GM19043 (cell line): ENCODE data around the gene GARRE1.
"Not testable (repeated sequence)": the region's sequence is repeated elsewhere in the genome, so short reads cannot be mapped to it uniquely, and the experiment has no call there.

Experiments
- ATAC-seq: cut with Tn5 transposase; IDR thresholded peaks from one replicate; pipeline ENCODE4 v1.9.1; 2021; ENCODE audit warnings: low read depth; ENCODE audit not compliant: unreplicated experiment

GARRE1 gene

DNA sequence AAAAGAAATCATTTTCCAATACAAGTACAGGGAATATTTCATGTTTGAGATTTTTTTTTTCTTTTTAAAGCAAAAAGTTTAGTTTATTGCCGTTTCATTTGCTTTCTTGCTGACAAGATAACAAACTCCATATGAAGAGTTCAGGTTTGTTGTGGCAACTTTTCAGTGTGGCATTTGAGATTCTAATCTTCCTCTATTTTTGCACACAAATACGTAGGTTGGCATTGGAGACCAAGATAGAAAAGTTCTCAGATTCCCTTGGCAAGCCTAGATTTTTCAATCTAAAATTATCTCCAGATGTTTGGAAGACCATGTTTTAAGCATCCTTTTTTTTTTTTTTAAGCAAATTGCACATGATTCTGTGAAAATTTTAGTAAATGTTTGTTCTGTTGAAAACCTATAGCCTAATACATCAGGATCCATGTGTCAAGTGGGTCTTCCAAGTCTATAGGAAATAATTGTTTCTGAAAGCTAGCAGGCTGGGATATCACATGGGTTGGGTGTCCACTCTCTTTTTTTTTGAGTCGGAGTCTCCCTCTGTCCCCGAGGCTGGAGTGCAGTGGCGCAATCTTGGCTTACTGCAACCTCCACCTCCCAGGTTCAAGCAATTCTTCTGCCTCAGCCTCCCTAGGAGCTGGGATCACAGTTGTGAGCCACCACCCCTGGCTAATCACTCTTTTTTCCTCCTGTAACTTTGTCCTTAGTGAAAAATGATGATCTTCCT lies 2.6 kb downstream of the GARRE1 start:
- no peak for ATAC-seq

DNA sequence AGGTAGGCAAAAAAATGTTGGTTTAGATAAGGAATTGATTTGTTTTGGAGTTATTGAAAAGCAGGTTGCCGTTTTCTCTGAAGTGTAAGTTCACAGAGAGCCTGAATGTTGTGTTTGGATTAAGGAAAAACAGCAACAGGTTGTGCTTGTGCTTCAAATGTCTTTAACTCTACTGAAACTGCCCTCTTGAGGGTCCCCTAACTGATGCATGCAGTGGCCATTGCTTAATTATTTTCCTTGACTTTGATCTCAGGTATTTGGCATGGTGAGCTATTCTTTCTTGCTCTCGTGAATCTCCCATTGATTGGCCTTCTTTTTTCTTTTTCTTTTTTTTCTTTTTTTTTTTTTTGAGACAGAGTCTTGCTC lies 3.2 kb downstream of the GARRE1 start:
- ATAC-seq: no peak

DNA sequence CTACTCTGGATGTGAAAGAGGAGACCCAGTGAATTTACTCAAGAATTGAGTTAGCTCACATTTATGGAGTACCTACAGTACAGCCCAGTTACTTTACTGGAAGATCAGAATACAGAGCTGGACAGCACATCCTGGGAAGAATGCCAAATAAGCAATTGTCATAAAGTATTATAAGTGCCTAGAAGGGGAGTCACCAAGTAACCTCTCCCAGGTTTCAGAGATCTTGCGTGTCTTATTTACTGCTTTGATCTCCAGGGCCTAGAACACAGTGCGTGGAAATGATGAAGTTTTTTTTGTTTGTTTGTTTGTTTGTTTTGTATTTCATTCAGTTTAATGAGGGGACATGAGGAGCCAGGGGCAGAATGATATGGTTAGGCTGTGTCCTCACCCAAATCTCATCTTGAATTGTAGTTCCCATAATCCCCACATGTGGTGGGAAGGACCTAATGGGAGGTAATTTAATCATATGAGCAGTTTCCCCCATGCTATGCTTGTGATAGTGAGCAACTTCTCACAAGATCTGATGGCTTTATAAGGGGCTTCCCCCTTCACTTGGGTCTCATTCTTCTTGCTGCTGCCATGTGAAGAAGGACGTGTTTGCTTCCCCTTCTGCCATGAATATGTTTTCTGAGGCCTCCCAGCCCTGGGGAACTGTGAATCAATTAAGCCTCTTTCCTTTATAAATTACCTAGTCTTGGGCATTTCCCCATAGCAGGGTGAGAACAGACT lies 5.2 kb downstream of the GARRE1 start:
- no peak for ATAC-seq

DNA sequence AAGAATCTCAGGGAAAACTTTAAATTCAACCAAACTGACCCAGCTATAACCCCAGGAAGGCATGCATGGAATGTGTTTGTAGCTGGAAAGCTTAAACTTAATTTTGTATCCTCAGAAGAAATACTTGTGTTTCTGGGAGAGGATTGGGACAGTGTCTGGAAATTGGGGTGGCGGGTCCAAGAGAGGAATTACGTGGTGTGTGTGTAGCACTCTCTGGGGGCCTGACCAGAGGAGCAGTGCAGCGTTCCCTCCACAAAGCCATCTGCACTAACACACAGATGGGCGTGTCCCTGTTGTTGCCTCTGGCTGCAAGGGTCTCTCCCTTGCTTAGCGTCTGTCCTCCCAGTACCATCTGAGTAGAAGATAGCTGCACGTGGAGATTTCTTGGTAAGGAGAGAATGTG lies 6.4 kb downstream of the GARRE1 start:
- no peak for ATAC-seq

DNA sequence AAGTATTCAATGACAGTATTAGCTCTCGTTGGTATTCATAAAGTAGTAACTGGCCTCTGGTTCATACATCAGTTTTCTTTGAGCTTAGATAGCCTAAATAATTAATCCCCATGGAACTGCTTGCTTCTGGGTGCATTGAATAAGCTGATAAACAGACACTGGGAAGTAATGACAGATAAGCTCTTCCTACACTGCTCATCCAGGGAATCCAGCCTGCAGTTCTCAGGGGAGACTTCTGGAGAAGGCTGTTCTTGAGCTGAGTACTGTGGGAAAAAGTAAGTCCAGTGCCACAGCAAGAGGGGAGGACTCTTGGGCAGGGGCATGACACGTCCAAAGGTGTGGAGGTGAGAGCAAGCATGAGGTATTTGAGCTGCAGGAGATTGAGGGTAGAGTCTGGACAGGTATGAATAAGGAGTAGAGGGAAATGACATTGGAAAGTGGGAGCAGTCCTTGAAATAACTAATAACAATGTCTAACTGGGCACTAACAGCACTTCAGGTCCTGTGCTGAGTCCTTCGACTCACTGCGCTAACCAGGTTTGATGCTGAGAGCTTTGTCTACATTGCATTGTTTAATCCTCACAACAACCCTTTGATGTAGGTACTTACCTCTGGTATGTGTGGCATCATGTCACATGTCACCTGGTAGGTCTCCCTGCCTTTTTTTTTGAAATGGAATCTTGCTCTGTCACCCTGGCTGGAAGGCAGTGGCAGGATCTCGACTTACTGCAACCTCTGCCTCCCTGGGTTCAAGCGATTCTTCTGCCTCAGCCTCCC lies 7.2 kb downstream of the GARRE1 start:
- ATAC-seq: no peak

DNA sequence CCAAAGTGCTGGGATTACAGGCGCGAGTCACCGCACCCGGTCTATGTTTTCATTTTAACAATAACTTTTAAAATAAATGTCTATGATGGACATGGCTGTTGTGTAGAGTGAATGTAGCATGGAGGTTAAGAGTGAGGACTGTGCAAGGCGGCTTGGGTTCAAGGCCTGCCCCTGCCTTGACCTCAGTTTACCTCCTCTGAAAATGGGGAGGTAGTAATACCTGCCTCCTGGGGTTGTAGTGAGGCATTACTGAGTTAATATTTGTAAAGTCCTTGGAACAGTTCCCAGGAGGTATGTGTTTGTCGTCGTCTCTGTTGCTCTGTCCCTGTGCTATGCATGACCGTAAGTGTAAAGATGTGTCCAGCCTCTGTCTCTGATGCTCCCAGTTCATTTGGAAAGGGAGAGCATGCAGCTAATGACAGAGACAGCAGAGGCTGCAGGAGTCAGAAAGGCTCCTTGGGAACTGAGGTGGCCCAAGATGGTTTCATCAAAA lies 9.4 kb downstream of the GARRE1 start:
- ATAC-seq: no peak

DNA sequence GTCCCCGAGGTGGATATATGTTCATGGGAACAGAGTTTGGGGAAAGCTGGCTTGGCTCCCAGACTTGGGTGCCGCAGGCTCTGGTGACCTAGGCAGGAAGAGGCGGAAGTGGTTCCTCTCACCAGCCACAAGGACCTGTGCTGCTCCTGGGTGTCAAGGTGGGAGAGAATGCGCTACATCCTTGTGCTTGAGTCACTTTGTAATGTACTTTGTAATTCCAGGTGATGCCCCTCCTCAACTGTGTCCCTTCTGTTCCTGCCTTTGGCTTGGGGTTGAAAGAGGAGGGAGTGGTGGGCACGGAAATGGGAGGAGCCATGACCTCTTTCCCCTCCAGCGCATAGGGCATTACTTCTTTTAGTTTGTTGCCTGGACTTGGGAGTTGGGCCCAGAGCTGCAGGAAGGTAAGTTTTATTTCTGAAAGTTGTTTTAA lies 10.9 kb downstream of the GARRE1 start:
- no peak for ATAC-seq

DNA sequence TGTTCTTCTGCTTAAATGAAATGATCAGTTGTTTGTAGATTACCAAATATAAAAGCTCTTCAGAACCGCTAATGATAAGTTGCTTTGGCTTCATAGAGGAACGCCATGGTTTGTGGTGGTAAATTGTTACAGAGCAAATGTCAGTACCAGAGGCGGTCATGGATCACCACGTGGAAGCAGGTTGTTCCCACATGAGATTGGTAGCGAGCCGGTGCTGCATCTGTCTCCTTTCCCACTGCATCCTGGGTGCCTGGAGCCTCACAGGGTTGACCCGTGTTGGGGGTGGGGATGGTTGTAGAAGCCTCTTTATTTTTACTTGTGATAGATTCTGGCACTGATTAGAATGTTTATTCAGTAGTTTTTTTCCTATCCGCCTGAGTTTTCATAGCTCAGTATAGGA lies 14.7 kb downstream of the GARRE1 start:
- no peak for ATAC-seq

DNA sequence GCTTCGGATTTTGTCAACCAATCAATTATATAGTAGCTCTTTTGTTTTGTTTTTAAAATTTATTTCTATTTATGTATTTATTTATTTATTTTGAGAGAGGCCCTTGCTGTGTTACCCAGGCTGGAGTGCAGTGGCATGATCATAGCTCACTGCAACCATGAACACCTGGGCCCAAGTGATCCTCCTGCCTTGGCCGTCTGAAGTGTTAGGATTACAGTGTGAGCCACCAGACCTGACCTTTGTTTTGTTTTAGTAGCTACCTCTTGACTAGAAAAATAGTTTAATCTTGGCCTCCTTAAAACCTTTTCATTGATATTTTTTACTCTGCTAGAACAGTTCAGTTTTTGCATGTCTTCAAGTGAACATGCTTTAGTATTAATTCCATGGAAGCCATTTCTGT lies 15.1 kb downstream of the GARRE1 start:
- no peak for ATAC-seq

DNA sequence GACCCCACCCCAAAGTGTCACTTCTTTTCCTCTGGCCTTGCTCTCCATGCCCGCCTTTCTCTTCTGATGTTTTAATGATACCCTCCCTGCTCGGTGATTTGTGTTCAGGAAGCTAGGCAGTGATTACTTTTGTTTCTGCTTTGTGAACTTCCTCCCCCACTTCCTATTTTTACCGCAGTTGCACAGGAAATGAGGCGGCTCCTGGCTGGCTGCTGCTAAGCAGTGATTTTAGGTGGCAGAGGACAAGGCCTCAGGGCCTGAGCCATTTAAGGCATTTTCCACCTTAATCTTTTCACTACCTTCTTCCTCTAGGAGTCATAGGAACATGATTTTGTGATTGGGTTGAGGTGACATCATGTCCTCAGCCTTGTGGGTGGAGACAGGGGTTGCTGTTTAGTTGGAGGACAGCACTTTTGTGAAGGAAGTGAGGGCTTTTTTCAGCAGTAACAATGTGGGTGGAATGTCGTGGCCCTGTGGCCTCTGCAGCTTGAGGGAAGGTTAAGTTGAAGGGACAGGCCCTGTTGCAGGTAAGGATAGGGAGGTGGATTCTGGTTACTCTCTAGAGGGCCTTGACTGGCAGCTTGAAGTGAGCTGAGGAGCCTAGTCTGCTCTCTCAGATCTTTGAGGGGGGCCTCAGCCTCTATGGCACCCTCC lies 15.7 kb downstream of the GARRE1 start:
- ATAC-seq: no peak

DNA sequence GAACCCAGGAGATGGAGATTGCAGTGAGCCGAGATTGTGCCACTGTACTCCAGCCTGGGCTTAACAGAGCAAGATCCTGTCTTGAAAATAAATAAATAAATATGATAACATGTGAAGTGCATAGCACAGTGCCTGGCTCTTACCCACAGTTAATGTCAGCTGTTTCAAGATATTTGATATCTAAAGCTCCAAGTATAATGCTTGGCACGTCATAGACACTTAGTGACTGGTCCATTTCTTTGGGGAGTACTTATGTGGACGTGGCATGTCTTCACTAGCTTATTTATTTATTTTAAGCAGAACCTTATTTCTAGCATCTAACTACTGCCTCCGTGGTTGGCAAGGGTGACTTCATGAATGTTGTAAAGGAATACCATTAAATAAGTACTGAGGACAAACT lies 18.8 kb downstream of the GARRE1 start:
- no peak for ATAC-seq

DNA sequence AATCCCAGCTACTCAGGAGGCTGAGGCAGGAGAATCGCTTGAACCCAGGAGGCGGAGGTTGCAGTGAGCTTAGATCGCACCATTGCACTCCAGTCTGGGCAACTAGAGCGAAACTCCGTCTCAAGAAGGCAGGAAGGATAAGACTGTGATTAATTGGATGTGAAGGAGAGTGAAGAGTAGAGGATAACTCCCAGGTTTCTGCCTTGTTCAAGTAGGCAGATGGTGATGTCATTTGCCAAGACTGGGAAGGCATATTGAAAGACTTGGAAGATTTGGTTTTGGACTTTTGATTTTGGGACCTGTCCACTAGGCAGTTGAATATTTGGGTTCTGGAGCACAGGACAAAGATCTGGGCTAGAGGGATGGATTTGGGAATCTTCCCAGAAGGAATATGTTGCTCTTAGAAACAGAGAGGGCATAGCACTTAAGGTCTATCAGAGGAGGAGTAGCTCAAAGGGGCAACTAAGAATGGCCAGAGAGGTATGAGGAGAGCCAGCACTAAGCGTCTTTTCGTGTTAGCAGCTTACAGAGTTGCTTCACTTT lies 20.0 kb downstream of the GARRE1 start:
- ATAC-seq: no peak

DNA sequence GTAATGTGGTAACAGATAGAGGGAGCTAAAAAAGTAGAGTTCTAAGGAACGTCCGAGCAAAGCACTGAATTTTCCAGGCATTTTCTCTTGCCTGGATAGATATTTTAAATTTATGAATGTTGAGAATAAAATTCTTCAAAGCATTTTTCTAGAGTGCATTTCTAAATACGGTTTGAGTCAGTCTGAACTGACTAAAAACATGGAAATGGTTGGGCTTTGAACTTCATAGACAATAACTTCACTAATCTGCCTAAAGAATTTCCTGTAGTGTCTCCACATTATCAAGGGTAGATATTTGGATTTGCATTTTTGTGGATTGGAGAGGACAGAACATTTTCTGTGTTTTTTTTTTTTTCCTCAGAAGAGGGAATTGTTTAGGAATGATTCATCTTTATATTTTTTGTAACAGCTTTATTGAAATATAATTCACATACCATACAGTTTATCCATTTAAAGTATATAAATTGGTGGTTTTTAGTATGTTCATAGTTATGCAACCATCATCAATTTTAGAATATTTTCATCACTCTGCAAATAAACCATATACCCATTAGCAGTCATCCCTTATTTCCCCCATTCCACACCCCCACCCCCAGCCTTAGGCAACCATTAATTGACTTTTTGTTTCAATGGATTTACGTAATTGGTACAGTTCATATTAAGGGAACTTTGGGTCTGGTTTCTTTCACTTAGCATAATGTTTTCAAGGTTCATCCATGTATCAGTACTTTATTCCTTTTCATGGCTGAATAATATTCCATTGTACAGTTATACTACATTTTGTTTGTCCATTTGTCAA lies 20.7 kb downstream of the GARRE1 start:
- no peak for ATAC-seq

DNA sequence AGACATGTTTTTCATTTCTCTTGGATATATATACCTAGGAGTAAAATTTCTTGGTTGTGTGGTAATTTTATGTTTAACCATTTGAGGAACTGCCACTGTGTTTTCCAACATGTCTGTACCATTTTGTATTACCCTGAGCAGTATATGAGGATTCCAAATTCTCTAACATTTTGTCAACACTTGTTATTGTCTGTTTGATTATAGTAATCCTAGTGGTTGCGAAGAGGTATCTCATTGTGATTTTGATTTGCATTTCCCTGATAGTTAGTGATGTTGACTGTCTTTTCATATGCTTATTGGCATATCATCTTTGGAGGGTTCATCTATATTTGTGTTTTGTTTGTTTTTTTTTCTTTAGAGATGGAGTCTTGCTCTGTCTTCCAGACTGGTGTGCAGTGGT lies 21.4 kb downstream of the GARRE1 start:
- no peak for ATAC-seq

DNA sequence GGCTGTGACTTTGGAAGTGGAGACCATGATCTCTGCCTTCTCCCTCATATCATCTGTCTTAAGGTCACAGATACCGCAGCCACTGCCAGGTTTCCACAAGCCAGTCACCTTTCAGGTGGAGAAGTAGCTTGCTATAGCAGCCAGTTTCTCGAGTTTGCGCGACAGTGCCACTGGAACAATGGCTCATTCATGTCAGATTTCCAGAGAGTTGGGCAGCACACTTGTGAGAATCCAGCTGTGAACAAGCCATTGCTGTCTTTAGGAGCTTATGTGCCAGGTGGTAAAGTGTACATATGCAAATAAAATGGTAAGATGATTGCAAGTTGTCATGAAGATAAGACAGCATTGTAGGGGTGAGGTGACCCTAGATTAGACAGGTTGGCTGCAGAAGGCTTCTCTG lies 22.3 kb downstream of the GARRE1 start:
- no peak for ATAC-seq

DNA sequence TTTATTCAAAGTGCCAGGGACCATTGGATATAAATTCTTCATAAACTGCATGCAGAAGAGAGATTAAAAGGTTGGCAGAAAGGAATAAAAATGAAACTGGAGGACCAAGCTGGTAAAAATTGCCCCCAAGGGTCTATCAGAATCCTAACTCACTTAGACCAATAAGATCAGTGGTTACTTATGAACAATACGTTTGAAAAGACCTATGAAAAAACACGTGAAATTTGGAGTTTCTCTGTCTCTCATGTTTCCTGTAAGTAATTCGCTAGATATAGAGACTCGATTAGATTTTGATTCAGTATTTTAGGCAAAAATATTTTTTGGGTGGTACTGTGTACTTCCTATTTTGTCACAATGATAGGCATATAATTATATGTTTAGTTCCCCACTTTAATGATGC lies 22.9 kb downstream of the GARRE1 start:
- ATAC-seq: no peak

DNA sequence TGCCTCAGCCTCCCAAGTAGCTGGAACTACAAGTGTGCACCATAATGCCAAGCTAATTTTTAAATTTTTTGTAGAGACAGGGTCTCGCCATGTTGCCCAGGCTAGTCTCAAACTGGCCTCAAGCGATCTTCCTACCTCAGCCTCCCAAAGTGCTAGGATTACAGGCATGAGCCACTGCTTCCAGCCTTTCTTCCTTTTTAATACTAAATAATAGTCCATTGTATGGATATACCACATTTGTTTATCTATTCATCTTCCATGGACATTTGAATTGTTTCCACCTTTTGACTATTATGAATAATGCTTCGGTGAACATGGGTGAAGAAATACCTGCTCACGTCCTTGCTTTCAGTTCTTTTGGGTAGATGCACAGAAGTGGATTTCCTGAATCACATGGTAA lies 24.4 kb downstream of the GARRE1 start:
- no peak for ATAC-seq

DNA sequence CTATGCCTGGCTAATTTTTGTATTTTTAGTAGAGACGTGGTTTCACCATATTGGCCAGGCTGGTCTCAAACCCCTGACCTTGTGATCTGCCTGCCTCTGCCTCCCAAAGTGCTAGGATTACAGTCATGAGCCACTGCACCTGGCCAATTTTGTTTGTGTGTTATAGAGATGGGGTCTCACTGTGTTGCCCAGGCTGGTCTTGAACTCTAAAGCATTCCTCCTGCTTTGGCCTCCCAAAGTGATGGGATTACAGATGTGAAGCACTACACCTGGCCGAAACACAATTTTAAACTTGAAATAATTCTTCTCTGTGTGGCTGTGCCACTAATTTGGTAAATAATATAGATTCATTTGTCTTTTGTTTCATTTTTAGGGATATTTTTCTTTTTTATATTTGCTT lies 27.1 kb downstream of the GARRE1 start:
- not testable (repeated sequence) for ATAC-seq

DNA sequence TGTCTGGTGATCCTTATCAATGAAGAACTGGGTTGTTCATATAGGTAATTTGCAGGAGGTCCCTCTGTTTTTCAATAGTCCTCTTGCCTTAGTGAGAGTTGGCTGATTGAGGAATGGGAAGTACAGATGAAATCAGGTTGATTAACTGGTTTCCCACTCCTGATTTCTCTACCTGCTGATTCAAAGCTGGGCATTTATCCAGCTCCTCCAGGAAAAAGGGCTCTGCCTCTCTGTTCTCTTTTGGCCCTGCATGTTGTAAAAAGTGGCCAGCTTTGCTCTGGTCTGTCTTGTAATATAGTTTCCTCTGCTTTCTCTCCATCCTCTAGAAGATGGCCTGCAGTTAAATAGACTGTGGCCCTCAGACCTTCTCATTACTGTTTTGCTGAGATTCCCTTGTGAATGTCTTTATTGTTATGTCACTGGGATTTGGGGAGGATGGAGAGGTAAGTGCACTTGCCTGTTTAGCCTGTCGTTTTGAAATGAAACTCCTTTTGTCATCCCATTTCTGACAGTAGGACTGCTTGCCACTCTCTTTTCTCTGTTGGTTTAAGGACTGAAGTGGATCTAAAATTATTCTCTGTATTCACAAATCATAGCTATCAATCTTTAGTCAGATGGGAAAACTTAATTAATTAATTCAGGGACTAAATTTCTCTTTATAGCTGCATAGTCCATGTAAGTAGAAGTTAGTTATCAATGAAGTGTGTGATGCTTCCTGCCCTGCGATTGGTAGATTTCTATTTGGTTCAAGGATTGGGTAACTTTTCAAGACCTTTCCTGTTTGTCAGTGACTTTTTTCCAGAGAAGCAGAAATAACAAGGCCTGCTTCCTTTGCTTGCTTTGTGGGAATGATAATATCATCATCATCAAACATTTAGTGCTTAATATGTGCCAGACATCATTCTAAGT lies 28.5 kb downstream of the GARRE1 start:
- ATAC-seq: no peak
